Ishikawa (cell line): ENCODE data around the gene C19orf33.

Experiments
- NFIC ChIP-seq: IDR thresholded peaks from 2 replicates; pipeline ENCODE4 v1.6.1; 2012
- RAD21 ChIP-seq: IDR thresholded peaks from 2 replicates; pipeline ENCODE4 v1.6.1; 2012; ENCODE audit warnings: low read depth
- TAF1 ChIP-seq: IDR thresholded peaks from 2 replicates; pipeline ENCODE4 v1.6.1; 2012; ENCODE audit warnings: low read depth, mild to moderate bottlenecking
- TEAD4 ChIP-seq: IDR thresholded peaks from 2 replicates; pipeline ENCODE4 v1.6.1; 2012

GRCh38 chr19:38262585-38263268 is 41.3 kb upstream of the C19orf33 start:
- no peak; the same call in 1 of the 2 replicates for TF ChIP-seq TEAD4
- TF ChIP-seq RAD21 = no peak
- TF ChIP-seq TAF1 = no peak
- no peak for TF ChIP-seq NFIC
